GM18520 (cell line): Measurements from ENCODE around the gene PBX3.

ENCODE experiments used
- ATAC-seq: cut with Tn5 transposase; IDR thresholded peaks from one replicate; pipeline ENCODE4 v1.9.1; 2021; ENCODE audit not compliant: unreplicated experiment

The PBX3 gene

GRCh38 chr9:125747053-125747764 is at the start of gene PBX3:
PBX3 (plus strand) TSS chr9:125747373.
- peak; percentile 4 for ATAC-seq

GRCh38 chr9:125699870-125700269 is 47.3 kb upstream of the PBX3 start:
- ATAC-seq = no peak

- peak; percentile 85 for ATAC-seq
Observed at GRCh38 chr9:125700791-125701190, 46.4 kb upstream of the PBX3 start.

GRCh38 chr9:125701351-125701750 is 45.8 kb upstream of the PBX3 start:
- ATAC-seq = peak; percentile 33

- ATAC-seq = no peak
Observed at GRCh38 chr9:125703662-125704061, 43.5 kb upstream of the PBX3 start.

DNA sequence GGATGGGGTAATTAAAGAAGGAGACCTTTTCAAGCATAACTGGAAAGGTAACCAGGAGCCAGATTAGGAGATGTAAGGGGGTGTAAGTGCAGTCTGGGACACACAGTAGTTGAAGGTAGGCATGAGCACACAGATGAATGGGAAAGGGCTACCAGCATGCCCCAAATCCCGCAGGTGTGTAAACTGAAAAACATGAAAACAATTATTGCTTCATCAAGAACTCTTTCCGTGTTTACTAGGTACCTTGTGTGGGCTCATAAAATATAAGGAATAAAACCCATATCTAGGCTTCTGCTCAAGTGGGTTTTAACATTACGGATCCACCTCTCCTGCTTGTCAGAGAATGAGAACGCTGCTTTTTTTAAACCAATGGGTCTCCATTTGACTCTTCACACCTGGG is 41.3 kb upstream of the PBX3 start:
- no peak for ATAC-seq

GRCh38 chr9:125706651-125707471 is 40.3 kb upstream of the PBX3 start, which contains the start of gene MAPKAP1:
MAPKAP1 (minus strand) TSS chr9:125707208; CDS start chr9:125672574, 34,634 bp downstream.
- peak; percentile 89 for ATAC-seq

- no peak for ATAC-seq
Observed at GRCh38 chr9:125707472-125707804, 39.7 kb upstream of the PBX3 start.

GRCh38 chr9:125726456-125727132 is 20.6 kb upstream of the PBX3 start:
- no peak for ATAC-seq

GRCh38 chr9:125730168-125730567 is 17.0 kb upstream of the PBX3 start:
- no peak for ATAC-seq

DNA sequence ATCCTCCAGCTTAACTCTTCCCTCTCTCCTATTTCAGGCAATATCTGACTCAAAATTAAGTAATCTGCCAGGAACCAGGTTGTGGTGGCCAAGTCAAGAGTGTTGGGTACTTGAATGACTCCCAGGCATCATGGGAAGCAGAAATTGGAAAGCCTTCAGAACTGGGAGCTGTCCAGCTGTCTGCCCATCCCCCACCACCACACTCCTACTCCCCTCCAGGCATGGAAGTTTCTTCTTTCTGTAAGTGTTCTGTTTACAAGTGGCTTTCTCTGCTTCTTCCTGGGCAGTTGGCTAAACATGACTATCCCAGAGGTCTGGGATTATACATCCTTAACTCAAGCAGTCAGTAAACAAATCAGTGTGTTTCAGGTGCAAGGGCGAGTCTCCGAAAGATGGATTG is 14.6 kb upstream of the PBX3 start:
- no peak for ATAC-seq

DNA sequence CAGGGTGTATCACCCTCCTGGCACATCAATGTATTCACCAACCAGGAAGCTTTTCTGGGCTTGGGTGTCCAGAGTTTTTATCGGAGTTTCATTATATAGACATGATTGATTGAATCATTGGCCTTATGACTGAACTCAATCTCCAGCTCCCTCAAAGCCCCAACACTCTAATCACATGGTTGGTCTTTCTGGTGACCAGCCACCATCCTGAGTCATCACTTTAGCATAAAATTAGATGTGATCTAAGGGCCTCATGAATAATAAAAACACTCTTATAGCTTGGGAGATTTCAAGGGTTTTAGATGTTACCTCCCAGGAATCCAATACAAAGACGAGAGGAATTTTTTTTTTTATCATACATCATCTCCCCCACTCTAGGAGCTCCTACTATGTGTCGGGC is 7.7 kb upstream of the PBX3 start:
- no peak for ATAC-seq

- ATAC-seq = no peak
Observed at GRCh38 chr9:125742657-125743056, 4.5 kb upstream of the PBX3 start.

DNA sequence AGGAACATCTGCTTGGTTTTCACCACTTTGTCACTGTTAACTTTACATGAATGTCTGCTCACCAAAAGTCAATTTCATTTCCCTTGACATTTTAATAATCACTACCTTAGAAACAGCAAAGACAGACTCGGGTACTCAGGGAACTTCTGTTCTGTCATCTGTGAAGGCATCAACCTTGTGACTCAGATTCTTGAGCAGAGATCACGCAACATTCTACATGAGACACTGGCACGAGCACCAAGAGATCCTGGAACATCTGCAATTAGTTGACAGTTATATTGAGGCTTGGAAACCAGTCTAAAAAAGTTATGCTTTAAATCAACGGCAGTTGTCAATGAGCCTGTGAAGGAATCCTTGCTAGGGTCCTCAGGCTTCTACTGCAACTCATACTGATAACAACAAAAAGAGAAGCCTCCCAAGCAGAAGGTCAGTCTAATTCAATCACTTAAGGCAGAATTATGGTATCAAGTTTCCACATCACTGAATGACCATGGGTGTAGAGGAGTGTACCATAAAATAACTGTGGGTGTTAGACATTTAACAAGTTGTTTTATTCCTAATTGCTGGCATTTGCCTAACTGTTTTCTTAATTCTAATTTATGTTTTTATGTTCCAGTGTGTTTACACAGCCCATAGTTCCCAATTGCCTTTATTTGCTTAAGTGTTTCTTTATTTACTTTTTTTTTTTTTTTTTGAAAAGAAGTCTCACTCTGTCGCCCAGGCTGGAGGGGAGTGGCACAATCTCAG is 3.3 kb upstream of the PBX3 start:
- ATAC-seq = no peak

DNA sequence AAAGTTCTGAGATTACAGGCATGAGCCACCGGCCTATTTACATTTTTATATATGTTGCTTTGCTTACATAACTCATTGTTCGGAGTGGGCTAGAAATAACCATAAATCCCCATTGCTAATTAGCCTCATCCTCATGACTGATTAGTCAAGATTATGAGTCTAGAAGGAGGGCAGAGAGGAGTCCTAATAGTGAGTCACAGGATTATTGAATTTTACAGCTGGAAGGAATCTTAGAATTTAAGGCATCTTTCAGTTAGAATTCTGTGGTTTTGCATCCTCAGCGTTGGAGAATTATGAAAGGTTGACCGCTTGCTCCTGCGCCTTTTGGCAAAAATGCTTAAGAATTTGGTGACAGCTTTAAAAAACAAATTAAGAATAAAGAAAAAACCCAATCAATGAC is 2.6 kb upstream of the PBX3 start:
- no peak for ATAC-seq

GRCh38 chr9:125745018-125745417 is 2.2 kb upstream of the PBX3 start:
- no peak for ATAC-seq

GRCh38 chr9:125745682-125746016 is 1.5 kb upstream of the PBX3 start:
- ATAC-seq = no peak

DNA sequence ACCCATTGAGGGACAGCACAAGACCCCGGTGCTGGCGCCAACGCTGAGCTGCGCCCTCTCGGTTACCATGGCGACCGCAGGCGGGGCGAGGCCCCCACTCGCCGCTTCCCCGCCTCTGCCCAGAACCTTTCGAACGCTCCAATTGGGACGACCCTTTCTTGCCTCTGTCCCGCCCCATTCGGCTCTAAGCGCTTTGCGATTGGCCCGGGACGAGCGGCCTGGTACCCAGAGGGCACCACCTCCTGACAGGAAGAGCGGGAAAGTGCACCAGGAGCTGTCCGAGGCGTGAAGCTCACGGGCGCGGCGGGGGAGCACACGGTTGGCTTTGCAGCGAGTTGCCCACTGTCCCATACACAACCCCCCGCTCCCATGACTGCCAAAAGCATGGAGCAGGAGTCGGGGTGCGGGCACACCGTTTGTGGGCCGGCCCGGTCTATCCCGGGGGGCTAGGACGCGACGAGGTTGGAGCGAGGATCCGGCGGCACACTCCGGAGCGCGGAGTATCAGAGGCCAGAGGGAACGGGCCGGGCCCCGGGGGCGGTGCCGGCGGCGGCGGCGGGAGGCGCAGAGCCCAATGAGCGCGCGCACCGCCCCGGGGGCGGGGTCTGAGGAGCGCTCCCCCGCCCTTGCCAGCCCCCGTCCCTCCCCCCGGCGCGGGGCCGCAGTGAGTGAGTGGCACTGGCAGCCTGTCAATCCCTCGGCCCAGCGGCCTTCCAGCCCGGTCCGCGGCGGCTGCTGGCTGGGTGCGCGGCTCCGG is 978 bp upstream of the PBX3 start:
- peak; percentile 51 for ATAC-seq

GRCh38 chr9:125746774-125747052 is 460 bp upstream of the PBX3 start:
- no peak for ATAC-seq

DNA sequence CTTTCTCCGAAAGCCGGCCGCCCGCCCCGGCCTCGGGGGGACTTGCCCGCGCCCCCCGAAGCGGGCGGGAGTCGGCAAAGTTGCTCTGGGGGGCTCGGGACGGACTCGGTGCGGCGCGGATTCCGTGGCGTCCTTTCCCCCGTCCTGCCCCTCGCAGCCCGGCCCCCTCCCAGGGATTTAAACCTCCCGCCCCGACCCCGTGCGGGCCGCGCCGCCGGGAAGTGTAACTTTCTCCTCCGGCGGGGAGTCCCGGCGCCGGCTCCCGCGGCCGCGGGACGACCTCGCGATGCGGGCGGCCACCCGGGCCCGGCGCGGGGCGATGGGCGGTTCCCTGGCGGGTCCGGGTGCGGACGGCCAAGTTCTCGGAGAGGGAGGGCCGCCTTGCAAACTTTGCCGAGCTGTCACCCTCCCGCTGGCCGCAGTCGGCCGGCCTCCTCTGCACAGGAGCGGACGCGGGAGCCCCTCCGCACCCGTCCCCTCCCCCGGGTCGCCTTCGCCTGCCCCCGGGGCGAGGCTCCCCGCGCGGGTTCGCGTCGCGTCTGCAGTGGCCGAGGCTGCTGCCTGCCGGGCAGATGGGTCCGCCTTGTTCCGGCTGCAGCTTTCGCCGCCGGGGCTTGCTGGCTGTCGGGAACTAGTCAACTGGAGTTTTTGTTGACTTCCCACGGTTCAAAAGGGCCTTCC is 732 bp downstream of the PBX3 start:
- ATAC-seq = no peak
